H9 (cell line): ENCODE results near the gene MSMP. TPM values are rescaled to one million over a fixed set of nuclear protein-coding genes. Genes with fewer than 3 reads are reported as not detected.

Experiments used
- DNase-seq: peaks from one replicate; pipeline ENCODE4 v3.0.0-alpha.2; 2017
- H2AFZ ChIP-seq: one replicate; pipeline ENCODE4 v1.6.1; 2013; ENCODE audit warnings: mild to moderate bottlenecking, low read length, control low read depth, moderate library complexity
- H2AK5ac ChIP-seq: 2 replicates; pipeline ENCODE4 v1.6.1; 2013; ENCODE audit warnings: low read length, control low read depth, mixed read lengths; ENCODE audit not compliant: insufficient read length
- H2BK120ac ChIP-seq: one replicate; pipeline ENCODE4 v1.6.1; 2013; ENCODE audit warnings: low read depth, mild to moderate bottlenecking, low read length, control low read depth, inconsistent platforms; ENCODE audit not compliant: poor library complexity, severe bottlenecking
- H2BK12ac ChIP-seq: 2 replicates; pipeline ENCODE4 v1.6.1; 2013; ENCODE audit warnings: low read length, control low read depth, mixed read lengths, low read depth; ENCODE audit not compliant: insufficient read length
- H2BK15ac ChIP-seq: 2 replicates; pipeline ENCODE4 v1.6.1; 2013; ENCODE audit warnings: low read depth, low read length, control low read depth
- H2BK20ac ChIP-seq: one replicate; pipeline ENCODE4 v1.6.1; 2013; ENCODE audit warnings: low read depth, mild to moderate bottlenecking, low read length, control low read depth, inconsistent platforms; ENCODE audit not compliant: poor library complexity, severe bottlenecking
- H2BK5ac ChIP-seq: 2 replicates; pipeline ENCODE4 v1.6.1; 2013; ENCODE audit warnings: low read length, control low read depth, mixed read lengths; ENCODE audit not compliant: insufficient read length
- H3K14ac ChIP-seq: 2 replicates; pipeline ENCODE4 v1.6.1; 2013; ENCODE audit warnings: low read length, control low read depth; ENCODE audit not compliant: insufficient read depth
- H3K18ac ChIP-seq: 2 replicates; pipeline ENCODE4 v1.6.1; 2013; ENCODE audit warnings: low read depth, mild to moderate bottlenecking, mixed read lengths, low read length, control low read depth; ENCODE audit not compliant: insufficient read length
- H3K23ac ChIP-seq: 2 replicates; pipeline ENCODE4 v1.6.1; 2013; ENCODE audit warnings: low read length, control low read depth, mixed read lengths, low read depth; ENCODE audit not compliant: insufficient read length
- H3K23me2 ChIP-seq: 2 replicates; pipeline ENCODE4 v1.6.1; 2013; ENCODE audit warnings: low read depth, mild to moderate bottlenecking, mixed read lengths, low read length, control low read depth; ENCODE audit not compliant: insufficient read length, poor library complexity, severe bottlenecking
- H3K27ac ChIP-seq: 2 replicates; pipeline ENCODE4 v1.5.1; 2013; ENCODE audit warnings: low read length, control low read depth, mixed read lengths, low read depth; ENCODE audit not compliant: insufficient read length
- H3K27me3 ChIP-seq: 2 replicates; pipeline ENCODE4 v1.6.1; 2013; ENCODE audit warnings: low read length, control low read depth, inconsistent platforms; ENCODE audit not compliant: insufficient read depth
- H3K4ac ChIP-seq: 2 replicates; pipeline ENCODE4 v1.6.1; 2013; ENCODE audit warnings: low read depth, mild to moderate bottlenecking, control low read depth, inconsistent platforms, low read length, moderate library complexity
- H3K4me1 ChIP-seq: 2 replicates; pipeline ENCODE4 v1.6.1; 2013; ENCODE audit warnings: low read length, control low read depth, inconsistent platforms; ENCODE audit not compliant: insufficient read depth
- H3K4me2 ChIP-seq: 2 replicates; pipeline ENCODE4 v1.6.1; 2013; ENCODE audit warnings: low read length, control low read depth, mixed read lengths; ENCODE audit not compliant: insufficient read length, insufficient read depth
- H3K56ac ChIP-seq: 2 replicates; pipeline ENCODE4 v1.6.1; 2013; ENCODE audit warnings: low read depth, mild to moderate bottlenecking, mixed read lengths, low read length, control low read depth; ENCODE audit not compliant: insufficient read length
- H3K79me1 ChIP-seq: 2 replicates; pipeline ENCODE4 v1.6.1; 2013; ENCODE audit warnings: low read depth, mild to moderate bottlenecking, moderate library complexity, low read length, control low read depth, inconsistent platforms; ENCODE audit not compliant: insufficient read depth, poor library complexity, severe bottlenecking
- H3K79me2 ChIP-seq: 2 replicates; pipeline ENCODE4 v1.6.1; 2013; ENCODE audit warnings: low read length, control low read depth, inconsistent platforms; ENCODE audit not compliant: insufficient read depth
- H3K9ac ChIP-seq: 2 replicates; pipeline ENCODE4 v1.6.1; 2013; ENCODE audit warnings: low read length, control low read depth, mixed read lengths; ENCODE audit not compliant: insufficient read length; ENCODE audit errors: extremely low read depth
- H3K9me3 ChIP-seq: one replicate; pipeline ENCODE4 v1.6.1; 2013; ENCODE audit warnings: low read depth, low read length, inconsistent platforms; ENCODE audit not compliant: control insufficient read depth
- H3T11ph ChIP-seq: one replicate; pipeline ENCODE4 v1.6.1; 2013; ENCODE audit warnings: mild to moderate bottlenecking, low read length, control low read depth, inconsistent platforms
- H4K20me1 ChIP-seq: one replicate; pipeline ENCODE4 v1.6.1; 2013; ENCODE audit not compliant: control insufficient read depth, insufficient read length, insufficient read depth
- H4K5ac ChIP-seq: 2 replicates; pipeline ENCODE4 v1.6.1; 2013; ENCODE audit warnings: low read depth, mild to moderate bottlenecking, mixed read lengths, low read length, control low read depth; ENCODE audit not compliant: insufficient read length
- H4K8ac ChIP-seq: replicated peaks from 2 replicates; pipeline ENCODE4 v1.6.1; 2013; ENCODE audit warnings: low read length, control low read depth, mixed read lengths, low read depth; ENCODE audit not compliant: insufficient read length
- H4K91ac ChIP-seq: 2 replicates; pipeline ENCODE4 v1.6.1; 2013; ENCODE audit warnings: low read depth, mild to moderate bottlenecking, moderate library complexity, mixed read lengths, low read length, control low read depth; ENCODE audit not compliant: insufficient read length
- H3K27ac Mint-ChIP-seq, 3 experiments: 2 replicates in 2 of 3; 3 replicates in 1 of 3; pipeline ENCODE4 v1.8.0; 2020 to 2021; ENCODE audit warnings: mixed read lengths in 3 of 3, mild to moderate bottlenecking in 1 of 3, moderate library complexity in 1 of 3
- H3K27me3 Mint-ChIP-seq: 2 replicates; pipeline ENCODE4 v1.8.0; 2021; ENCODE audit warnings: low read depth, mild to moderate bottlenecking, moderate library complexity, mixed read lengths
- H3K36me3 Mint-ChIP-seq, 3 experiments: 2 replicates in 2 of 3; 3 replicates in 1 of 3; pipeline ENCODE4 v1.8.0; 2020 to 2021; ENCODE audit warnings: low read depth in 3 of 3, mixed read lengths in 3 of 3; ENCODE audit not compliant: insufficient read depth in 1 of 3
- H3K4me1 Mint-ChIP-seq, 2 experiments: 2 replicates each; pipeline ENCODE4 v1.8.0; 2020; ENCODE audit warnings: mixed read lengths in 2 of 2
- H3K4me3 Mint-ChIP-seq, 2 experiments: 2 replicates in 1 of 2; 3 replicates in 1 of 2; pipeline ENCODE4 v1.8.0; 2020 to 2021; ENCODE audit warnings: mild to moderate bottlenecking in 2 of 2, mixed read lengths in 2 of 2, moderate library complexity in 1 of 2
- H3K9me3 Mint-ChIP-seq, 2 experiments: 2 replicates in 1 of 2; 3 replicates in 1 of 2; pipeline ENCODE4 v1.8.0; 2020; ENCODE audit warnings: mild to moderate bottlenecking in 2 of 2, mixed read lengths in 2 of 2, moderate library complexity in 1 of 2
- WGBS: extraction: QIAGEN DNeasy Blood & Tissue Kit; methylation state at CpG from one replicate; pipeline ENCODE4 v1.1.7; 2013; ENCODE audit warnings: missing lambda C conversion rate, low lambda C conversion rate, mixed read lengths; ENCODE audit not compliant: insufficient read length; ENCODE audit errors: extremely low coverage; 5-methylcytosine and 5-hydroxymethylcytosine counted together
- total RNA-seq: library from RNA; stranded (reverse); gene quantifications from 2 replicates; pipeline ENCODE4 v1.2.1, GENCODE V29; 2021
- TF ChIP-seq, protein P1 (sequence below): fragments of 200-600 bp; sonication (generic); conservative IDR thresholded peaks from 3 replicates; pipeline ENCODE4 v1.8.0; 2021; ENCODE audit warnings: antibody characterized with exemption, mild to moderate bottlenecking

MSMP gene
- total RNA-seq, 1 experiment from 2014 or later = 0.83 TPM

- peaks cover 49 to 97% (median 89%) of the 10 kb centered on the region in 3 experiments for H3K36me3 Mint-ChIP-seq
Observed at GRCh38 chr9:35740243-35740642, 13.8 kb downstream of the MSMP start.

More at GRCh38 chr9:35740243-35740642, 13.8 kb downstream of the MSMP start:
- no peak overlapping the region for H2BK20ac ChIP-seq
- no peaks in the 10 kb centered on the region for H3K27me3 ChIP-seq
- Mint-ChIP-seq H3K27me3 (no peaks in the 10 kb centered on the region; the same call in 1 of the 2 replicates), H3K4me1 (no peaks in the 10 kb centered on the region), H3K4me3 (no peak overlapping the region), H3K27ac (no peak overlapping the region), H3K9me3 (no peaks in the 10 kb centered on the region)
- H3K27ac ChIP-seq = no peak overlapping the region
- no peak overlapping the region for H3K9ac ChIP-seq
- no peak overlapping the region for H3K14ac ChIP-seq
- H3K4me1 ChIP-seq = no peaks in the 10 kb centered on the region
- no peak overlapping the region for H4K5ac ChIP-seq
- no peak overlapping the region for H2BK5ac ChIP-seq
- no peak overlapping the region for H2BK15ac ChIP-seq
- H3K56ac ChIP-seq = no peak overlapping the region
- no peak overlapping the region for H4K8ac ChIP-seq
- H2AK5ac ChIP-seq = no peak overlapping the region
- H3K79me1 ChIP-seq = no peaks in the 10 kb centered on the region
- H4K91ac ChIP-seq = no peak overlapping the region
- no peak overlapping the region for H3K4me2 ChIP-seq
- no peak overlapping the region for H3K4ac ChIP-seq
- TF ChIP-seq, protein P1, sequence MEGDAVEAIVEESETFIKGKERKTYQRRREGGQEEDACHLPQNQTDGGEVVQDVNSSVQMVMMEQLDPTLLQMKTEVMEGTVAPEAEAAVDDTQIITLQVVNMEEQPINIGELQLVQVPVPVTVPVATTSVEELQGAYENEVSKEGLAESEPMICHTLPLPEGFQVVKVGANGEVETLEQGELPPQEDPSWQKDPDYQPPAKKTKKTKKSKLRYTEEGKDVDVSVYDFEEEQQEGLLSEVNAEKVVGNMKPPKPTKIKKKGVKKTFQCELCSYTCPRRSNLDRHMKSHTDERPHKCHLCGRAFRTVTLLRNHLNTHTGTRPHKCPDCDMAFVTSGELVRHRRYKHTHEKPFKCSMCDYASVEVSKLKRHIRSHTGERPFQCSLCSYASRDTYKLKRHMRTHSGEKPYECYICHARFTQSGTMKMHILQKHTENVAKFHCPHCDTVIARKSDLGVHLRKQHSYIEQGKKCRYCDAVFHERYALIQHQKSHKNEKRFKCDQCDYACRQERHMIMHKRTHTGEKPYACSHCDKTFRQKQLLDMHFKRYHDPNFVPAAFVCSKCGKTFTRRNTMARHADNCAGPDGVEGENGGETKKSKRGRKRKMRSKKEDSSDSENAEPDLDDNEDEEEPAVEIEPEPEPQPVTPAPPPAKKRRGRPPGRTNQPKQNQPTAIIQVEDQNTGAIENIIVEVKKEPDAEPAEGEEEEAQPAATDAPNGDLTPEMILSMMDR = no peak
- H3T11ph ChIP-seq = no peak overlapping the region
- H3K9me3 ChIP-seq = no peaks in the 10 kb centered on the region
- no peak overlapping the region for H3K23ac ChIP-seq
- H3K79me2 ChIP-seq = no peaks in the 10 kb centered on the region
- no CpG with 5 or more reads among the region's 6 CpGs for WGBS
- H2BK12ac ChIP-seq = no peak overlapping the region
- no peak overlapping the region for H3K18ac ChIP-seq
- no peak overlapping the region for H2BK120ac ChIP-seq
- no peaks in the 10 kb centered on the region for H3K23me2 ChIP-seq
- no peaks in the 10 kb centered on the region for H4K20me1 ChIP-seq
- no peak for DNase-seq
- H2AFZ ChIP-seq = no peak overlapping the region
